OCI-LY3 (cell line): ENCODE data around the gene ASIP.

ENCODE experiments used
- CTCF ChIP-seq: fragments of 200-600, 300-600 bp; sonication (generic); IDR thresholded peaks from 2 replicates; pipeline ENCODE4 v1.5.1; 2014; ENCODE audit warnings: antibody characterized with exemption, low read length, low read depth
- EZH2phosphoT487 ChIP-seq: fragments of 200-600 bp; shearing (Covaris generic); IDR thresholded peaks from 2 replicates; pipeline ENCODE4 v1.6.1; 2018; ENCODE audit warnings: antibody characterized with exemption, mixed run types, low read depth

DNA sequence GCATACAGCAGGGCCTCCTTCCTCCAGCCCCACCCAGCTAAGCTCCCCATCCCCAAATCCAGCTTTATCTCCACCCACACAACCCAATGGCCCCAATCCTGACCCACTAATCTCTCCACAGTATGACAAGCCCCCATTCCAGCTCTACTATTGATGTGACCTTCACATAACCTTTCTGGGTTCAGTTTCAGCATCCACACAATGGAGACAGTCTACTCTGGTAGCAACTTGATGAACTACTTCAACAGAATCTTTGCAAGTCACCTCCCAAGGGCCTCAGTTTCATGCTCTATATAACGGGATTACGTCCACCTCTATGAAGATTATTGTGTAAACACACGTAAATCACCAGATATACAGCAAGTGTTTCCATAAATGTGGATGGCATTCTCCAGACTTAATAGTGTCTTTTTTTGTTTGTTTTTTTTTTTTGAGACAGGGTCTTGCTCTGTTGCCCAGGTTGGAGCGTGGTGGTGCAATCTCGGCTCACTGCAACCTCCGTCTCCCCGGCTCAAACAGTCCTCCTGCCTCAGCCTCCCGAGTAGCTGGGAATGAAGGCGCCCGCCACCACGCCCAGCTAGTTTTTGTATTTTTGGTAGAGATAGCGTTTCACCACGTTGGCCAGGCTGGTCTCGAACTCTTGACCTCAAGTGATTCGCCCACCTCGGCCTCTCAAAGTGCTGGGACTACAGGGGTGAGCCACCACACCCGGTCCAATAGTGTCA, 60.5 kb downstream of the ASIP start:
- TF ChIP-seq CTCF (no peak), EZH2phosphoT487 (no peak)
